Ammon's horn (tissue), 1 donor: ENCODE results near the gene ATP8B4.
A peak's percentile ranks its signal among the peaks of the same experiment; 100 is the strongest.

ENCODE experiments used
- DNase-seq: peaks from one replicate; pipeline ENCODE4 v3.0.0-alpha.2; 2016; ENCODE audit warnings: low spot score

The ATP8B4 gene

GRCh38 chr15:49857496-49858475 lies 261.2 kb downstream of the ATP8B4 start:
- DNase-seq: no peak

GRCh38 chr15:49855917-49856637 lies 263.0 kb downstream of the ATP8B4 start:
- DNase-seq: no peak

- no peak for DNase-seq
Observed at GRCh38 chr15:49852756-49853155, 266.3 kb downstream of the ATP8B4 start.

DNA sequence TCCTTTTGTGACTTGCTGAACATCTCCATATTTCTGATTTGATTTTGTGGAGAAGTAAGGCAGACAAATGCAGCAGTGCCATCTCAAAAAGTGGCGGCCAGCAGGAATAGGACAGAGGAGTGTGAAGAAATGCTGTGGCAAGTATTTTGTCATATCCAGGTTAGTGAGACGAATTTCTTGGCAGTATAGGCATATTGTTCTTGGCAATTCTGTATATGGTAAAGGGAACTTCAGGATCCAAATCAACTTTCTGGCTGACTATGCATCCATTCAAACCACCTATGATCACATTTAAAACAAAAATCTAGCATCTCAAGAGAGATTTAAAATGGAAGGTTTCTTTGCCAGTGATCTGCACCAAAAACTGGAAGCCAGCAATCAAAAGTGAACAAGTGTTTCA lies 270.2 kb downstream of the ATP8B4 start:
- DNase-seq: no peak

DNA sequence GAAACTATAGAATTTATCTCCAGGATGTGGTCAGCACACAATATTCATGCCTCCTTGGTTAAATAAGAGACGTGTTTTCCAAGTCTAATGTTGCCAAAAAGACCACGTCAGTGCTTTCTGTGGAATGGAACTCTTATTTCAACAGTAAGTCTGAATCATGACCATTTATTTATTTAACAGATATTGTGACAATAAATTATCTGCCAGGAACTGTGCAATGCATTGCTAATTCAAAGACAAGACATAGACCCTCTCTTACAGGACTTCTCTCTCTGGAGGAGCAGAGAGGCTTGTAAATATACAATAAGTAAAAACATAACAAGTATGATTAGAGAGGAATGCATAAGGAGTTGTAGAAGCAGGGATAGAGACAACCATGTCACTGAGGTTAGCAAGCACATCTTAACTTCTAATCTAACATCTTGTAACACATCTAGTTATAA lies 270.7 kb downstream of the ATP8B4 start:
- no peak for DNase-seq

GRCh38 chr15:49847423-49848281 lies 271.4 kb downstream of the ATP8B4 start:
- no peak for DNase-seq

DNA sequence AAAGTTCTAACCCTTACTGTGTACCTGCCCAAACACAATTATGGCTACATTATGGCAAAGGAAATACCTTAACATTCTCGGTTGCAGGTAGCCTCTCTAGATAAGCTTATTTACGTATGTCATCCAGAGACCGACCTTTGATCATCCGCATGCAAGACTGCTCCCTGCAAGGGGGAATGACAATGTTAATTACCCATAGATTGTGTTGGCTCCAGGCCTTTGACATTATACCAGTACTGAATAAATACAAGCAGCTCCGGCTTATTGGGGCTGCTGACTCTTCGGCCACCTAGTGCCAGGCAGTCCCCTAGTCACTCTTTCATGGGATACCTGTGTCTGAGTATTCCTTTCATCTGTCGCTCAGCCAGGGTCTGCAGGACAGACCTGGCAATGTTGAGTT lies 274.6 kb downstream of the ATP8B4 start:
- no peak for DNase-seq

GRCh38 chr15:49843725-49844124 lies 275.3 kb downstream of the ATP8B4 start:
- DNase-seq: no peak

DNA sequence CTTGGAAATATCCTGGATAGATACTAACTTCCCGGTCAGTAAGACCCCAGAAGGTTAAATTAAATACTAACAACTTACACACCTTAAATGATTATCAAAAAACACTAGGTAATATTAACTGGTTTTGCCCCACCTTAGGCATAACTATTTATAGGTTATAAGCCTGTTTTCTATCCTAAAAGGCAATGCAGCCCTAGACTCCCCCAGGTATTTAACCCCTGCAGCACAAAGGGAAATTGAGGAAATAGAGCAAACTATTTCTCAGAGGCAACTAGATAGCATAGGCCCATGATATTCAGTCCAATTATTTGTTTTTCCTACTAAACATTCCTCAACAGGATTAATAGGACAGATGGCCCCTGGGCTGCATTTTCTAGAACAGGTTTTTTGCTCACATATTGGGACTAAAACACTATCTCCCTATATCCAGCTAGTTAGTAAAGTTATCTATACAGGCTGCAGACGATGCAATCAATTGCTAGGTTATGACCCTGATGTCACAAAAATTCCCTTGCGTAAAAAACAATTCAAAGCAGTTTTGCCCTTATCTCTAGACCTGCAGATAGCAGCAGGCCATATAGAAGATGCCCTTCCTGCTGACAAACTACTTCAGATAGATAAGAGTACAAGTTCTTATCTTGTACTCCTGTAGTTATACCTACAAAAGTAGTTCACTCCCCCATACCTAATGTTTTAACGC lies 276.9 kb downstream of the ATP8B4 start:
- DNase-seq: no peak

DNA sequence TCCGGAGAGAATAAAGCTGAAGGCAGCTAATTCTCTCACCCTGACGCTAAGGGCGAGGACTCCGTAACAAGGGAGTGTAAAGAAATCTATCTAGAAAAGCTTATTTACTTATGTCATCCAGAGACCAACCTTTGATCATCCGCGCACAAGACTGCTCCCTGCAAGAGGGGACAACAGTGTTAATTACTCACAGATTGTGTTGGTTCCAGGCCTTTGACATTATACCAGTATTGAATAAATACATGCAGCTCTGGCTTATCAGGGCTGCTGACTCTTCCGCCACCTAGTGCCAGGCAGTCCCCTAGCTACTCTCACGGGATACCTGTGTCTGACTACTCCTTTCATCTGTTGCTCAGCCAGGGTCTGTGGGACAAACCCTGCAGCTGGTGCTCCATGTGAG lies 286.5 kb downstream of the ATP8B4 start:
- no peak for DNase-seq

- DNase-seq: no peak
Observed at GRCh38 chr15:49831206-49831965, 287.6 kb downstream of the ATP8B4 start.

DNA sequence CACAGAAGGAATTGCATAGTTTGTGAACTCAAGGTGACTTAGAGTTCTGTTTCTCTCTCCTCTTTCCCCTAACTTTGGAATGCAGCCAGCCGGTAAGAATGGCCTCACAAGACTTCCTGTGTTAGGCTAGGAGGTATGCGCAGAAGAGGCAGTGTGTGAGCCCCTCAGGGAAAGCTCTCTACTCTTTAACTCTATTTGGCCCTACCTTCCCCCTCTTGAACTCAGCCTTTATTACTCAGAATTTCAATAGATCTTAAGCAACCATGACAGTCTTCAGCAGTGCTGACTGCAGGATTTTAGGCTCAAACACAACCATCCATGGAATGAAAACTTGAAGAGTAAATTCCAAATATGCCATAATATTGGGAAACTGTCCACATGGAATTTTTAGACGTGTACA lies 288.6 kb downstream of the ATP8B4 start:
- no peak for DNase-seq

GRCh38 chr15:49827311-49827710 lies 291.7 kb downstream of the ATP8B4 start:
- DNase-seq: no peak

DNA sequence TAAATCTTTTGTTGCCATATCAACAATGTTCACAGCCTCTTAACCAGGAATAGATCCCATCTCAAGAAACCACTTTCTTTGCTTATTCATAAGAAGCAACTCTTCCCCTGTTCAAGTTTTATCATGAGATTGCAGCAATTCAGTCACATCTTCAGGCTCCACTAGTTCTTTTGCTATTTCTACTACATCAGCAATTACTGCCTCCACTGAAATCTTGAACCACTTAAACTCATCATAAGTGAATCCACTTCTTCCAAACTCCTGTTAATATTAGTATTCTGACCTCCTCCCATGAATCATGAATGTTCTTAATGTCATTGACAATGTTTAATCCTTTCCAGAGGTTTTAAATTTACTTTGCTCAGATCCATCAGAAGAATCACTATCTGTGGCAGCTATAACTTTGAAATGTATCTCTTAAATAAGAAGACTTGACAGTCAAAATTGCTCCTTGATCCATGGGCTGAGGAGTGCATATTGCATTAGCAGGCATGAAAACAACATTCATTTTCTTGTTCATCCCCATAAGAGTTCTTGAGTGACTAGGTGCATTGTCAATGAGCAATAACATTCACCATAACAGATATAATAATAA lies 292.3 kb downstream of the ATP8B4 start:
- no peak for DNase-seq

DNA sequence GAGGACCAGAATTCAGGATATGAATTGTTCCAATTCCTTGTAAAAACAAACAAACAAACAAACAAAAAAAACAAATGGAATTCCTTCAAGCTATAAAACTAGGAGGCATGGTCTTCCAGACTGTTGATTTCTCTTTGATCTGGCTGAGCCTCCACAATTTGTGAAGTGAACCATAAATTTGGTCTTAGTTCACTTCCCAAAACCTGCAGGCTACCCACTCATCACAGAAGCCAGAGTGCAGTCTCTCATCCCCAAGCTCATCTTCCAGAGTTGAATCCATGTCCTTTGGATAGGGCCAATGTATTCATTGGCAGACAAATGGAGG lies 294.3 kb downstream of the ATP8B4 start:
- DNase-seq: no peak

DNA sequence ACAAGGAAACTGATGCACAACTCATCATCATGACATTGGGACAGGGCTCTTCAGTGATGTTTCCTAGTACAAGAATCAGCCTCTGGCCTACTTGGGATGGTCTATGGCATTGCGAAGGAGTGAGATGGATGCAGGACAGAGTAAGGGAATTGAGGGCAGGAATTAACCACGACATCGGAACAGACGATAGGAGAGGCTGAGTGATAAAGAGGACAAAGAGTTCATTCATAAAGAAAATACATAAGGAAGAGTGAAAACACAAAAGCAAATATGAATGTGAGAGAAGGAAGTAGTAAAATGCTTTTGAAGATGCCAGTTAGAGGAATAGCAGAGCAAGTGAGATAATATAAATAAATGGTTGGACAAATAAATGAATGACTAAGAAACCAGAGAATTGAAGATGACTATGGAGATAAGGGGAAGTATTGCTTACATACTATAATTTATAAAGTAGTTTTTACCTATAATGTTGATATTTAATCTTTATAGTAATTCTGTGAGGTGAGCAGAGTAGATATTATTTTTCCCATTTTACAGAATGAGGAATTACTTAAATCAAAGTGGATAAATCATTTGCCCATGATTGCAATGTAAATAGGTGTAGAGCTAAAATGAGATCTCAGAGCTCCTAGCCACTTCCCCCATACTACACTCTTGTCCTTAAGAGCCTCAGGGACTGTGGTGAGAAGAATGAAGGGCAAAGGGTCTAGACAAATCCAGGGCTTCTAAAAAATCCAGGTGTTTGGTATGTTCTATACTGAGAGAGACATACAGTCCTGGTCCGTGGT lies 294.9 kb downstream of the ATP8B4 start:
- DNase-seq: no peak

DNA sequence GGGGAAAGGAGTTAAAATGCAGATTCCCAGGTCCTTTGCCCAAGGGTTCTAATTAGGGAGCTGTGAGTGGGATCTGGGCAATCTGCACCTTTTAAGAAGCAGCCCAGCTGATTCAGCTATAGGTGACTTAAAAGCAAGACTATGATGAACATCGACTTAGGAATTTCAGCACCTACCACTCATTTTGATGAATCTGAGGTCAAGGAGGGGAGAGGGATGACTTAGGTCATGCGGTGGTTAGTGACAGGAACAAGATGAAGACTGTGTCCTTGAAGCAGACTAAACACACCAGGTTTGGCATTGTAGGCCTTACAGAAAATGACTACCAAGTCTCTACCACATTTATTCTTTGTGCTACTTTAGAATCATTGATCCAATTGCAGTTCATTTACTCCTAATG lies 301.9 kb downstream of the ATP8B4 start:
- DNase-seq: no peak

DNA sequence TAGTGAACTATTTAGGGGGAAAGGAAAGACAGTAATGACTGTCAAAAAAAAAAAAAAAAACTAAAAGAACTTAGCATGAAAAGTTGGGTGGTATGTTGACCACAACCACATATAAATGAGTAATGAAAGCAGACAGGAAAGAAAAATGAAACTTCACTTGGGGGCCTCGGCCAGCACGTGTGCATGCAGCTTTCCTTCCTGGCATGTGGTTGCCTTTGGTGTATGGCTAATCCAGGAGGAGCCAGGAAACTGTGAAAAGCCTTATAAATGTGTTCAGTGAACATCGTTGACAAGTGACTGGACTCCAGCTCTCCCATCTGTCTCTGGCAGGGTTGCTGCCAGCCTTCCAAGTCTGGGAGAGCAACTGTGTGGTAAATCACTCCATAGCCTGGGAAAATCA lies 303.1 kb downstream of the ATP8B4 start:
- peak; percentile 38 for DNase-seq

DNA sequence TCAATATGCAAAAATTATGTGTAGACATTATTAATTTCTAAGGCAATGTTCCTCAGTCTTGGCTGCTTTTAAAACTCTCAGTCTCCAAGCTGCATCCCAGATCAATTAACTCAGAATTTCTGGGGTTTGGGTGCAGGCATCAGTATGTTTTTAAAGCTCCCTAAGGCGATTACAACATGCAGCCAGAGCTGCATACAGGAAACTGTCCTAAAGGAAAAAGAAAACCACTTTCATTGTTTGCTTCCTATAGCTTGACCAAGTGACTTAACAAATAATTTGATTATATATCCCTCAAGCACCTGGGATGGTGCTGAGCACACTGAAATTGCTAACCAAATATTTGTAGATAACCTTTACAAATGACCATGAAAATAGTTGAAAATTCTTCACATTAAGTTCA lies 303.5 kb downstream of the ATP8B4 start:
- no peak for DNase-seq

GRCh38 chr15:49814709-49815108 lies 304.3 kb downstream of the ATP8B4 start:
- DNase-seq: no peak
